Measurements from ENCODE around the gene ADAMTS6. TPM values are rescaled to one million over a fixed set of nuclear protein-coding genes. Genes with fewer than 3 reads are reported as not detected.

The ADAMTS6 gene
- total and polyA plus RNA-seq, 11 donors = 0.28 to 4.3 (median 3.0) TPM

- peak in 4 of 5 donors; percentile 11 to 30 (median 24) for DNase-seq
- Histone ChIP-seq H3K4me3 (peak overlapping the region in 1 of 12 donors; percentile 3), H3K36me3 (no peaks in the 10 kb centered on the region), H3K4me1 (peaks cover 0 to 16% (median 10%) of the 10 kb centered on the region in 12 donors), H3K27me3 (no peaks in the 10 kb centered on the region), H3K9me3 (no peaks in the 10 kb centered on the region), H3K27ac (no peak overlapping the region)
- 52 to 62% (median 55%) methylated on average over 3 of the region's 3 CpGs for WGBS, 4 donors
- TF ChIP-seq CTCF (IDR thresholded peaks at IDR 0.05) (no peak), POLR2A (IDR thresholded peaks at IDR 0.05) (no peak)
- ATAC-seq = peak in 1 of 4 donors; percentile 29
- intact Hi-C loops (cut with DNase I) = no loop called here
Measured at GRCh38 chr5:65262096-65262495, 219.6 kb downstream of the ADAMTS6 start.

GRCh38 chr5:65261499-65261898, 220.2 kb downstream of the ADAMTS6 start:
- H3K4me3 ChIP-seq = no peak overlapping the region
- WGBS, 4 donors = 91 to 100% (median 99%) methylated on average over 1 of the region's 1 CpG
- no peaks in the 10 kb centered on the region for H3K9me3 ChIP-seq
- DNase-seq (no peak), ATAC-seq (no peak)
- H3K27ac ChIP-seq = no peak overlapping the region
- H3K4me1 ChIP-seq = peaks cover 0 to 16% (median 10%) of the 10 kb centered on the region in 12 donors
- TF ChIP-seq POLR2A (IDR thresholded peaks at IDR 0.05) = no peak
- TF ChIP-seq CTCF (IDR thresholded peaks at IDR 0.05) = no peak
- H3K36me3 ChIP-seq = no peaks in the 10 kb centered on the region
- intact Hi-C loops (cut with DNase I) = no loop called here
- H3K27me3 ChIP-seq = no peaks in the 10 kb centered on the region

- no peak overlapping the region for H3K4me3 ChIP-seq
- WGBS, 4 donors = 91 to 95% (median 94%) methylated on average over 3 of the region's 3 CpGs
- H3K9me3 ChIP-seq = no peaks in the 10 kb centered on the region
- no peak for DNase-seq
- intact Hi-C loops (cut with DNase I) = loop anchor here in 1 of 10 donors (10.0 kb wide), 1 partner anchor 100 kb away; no protein-coding TSS in a partner anchor
- no peak for TF ChIP-seq POLR2A (IDR thresholded peaks at IDR 0.05)
- TF ChIP-seq CTCF (IDR thresholded peaks at IDR 0.05) = no peak
- H3K36me3 ChIP-seq = no peaks in the 10 kb centered on the region
- H3K27me3 ChIP-seq = no peaks in the 10 kb centered on the region
- no peak for ATAC-seq
- no peak overlapping the region for H3K27ac ChIP-seq
- no peaks in the 10 kb centered on the region for H3K4me1 ChIP-seq
Measured at GRCh38 chr5:65255294-65255693, 226.4 kb downstream of the ADAMTS6 start.

GRCh38 chr5:65252977-65253376, 228.7 kb downstream of the ADAMTS6 start:
- Histone ChIP-seq H3K4me1 (no peaks in the 10 kb centered on the region), H3K9me3 (no peaks in the 10 kb centered on the region), H3K27me3 (no peaks in the 10 kb centered on the region), H3K27ac (no peak overlapping the region), H3K4me3 (no peak overlapping the region), H3K36me3 (no peaks in the 10 kb centered on the region)
- intact Hi-C loops (cut with DNase I) = loop anchor here in 1 of 10 donors (10.0 kb wide), 1 partner anchor 102 kb away; no protein-coding TSS in a partner anchor
- DNase-seq (no peak), ATAC-seq (no peak)
- 84 to 87% (median 84%) methylated on average over 6 of the region's 6 CpGs for WGBS, 4 donors
- TF ChIP-seq POLR2A (IDR thresholded peaks at IDR 0.05) (no peak), CTCF (IDR thresholded peaks at IDR 0.05) (no peak)

Measured in heart left ventricle (tissue), 16 donors.